RPMI8226 (cell line): ENCODE data around the gene ZNF358.

ENCODE experiments used
- DNase-seq: peaks from one replicate; pipeline ENCODE4 v3.0.0-alpha.2; 2015

The ZNF358 gene

DNA sequence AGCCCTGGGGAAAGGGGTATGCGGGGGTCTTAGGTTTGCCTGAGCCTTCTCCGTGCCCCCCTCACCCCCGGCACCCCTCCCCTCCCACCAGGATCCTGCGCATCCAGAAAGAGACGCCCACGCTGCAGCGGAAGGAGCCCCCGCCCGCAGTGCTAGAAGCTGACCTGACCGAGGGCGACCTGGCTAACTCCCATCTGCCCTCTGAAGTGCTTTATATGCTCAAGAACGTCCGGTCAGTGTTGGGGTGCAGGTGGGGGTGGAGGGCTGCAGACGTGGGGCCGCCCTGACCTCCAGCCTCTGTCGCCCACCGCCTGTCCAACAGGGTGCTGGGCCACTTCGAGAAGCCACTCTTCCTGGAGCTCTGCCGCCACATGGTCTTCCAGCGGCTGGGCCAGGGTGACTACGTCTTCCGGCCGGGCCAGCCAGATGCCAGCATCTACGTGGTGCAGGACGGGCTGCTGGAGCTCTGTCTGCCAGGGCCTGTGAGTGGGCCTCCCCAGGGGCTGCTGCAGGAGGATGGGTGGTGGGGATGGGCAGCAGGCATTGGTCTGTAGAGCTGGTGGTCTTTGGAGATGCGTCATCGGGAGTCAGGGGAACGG lies 24.0 kb downstream of the ZNF358 start:
- no peak for DNase-seq

DNA sequence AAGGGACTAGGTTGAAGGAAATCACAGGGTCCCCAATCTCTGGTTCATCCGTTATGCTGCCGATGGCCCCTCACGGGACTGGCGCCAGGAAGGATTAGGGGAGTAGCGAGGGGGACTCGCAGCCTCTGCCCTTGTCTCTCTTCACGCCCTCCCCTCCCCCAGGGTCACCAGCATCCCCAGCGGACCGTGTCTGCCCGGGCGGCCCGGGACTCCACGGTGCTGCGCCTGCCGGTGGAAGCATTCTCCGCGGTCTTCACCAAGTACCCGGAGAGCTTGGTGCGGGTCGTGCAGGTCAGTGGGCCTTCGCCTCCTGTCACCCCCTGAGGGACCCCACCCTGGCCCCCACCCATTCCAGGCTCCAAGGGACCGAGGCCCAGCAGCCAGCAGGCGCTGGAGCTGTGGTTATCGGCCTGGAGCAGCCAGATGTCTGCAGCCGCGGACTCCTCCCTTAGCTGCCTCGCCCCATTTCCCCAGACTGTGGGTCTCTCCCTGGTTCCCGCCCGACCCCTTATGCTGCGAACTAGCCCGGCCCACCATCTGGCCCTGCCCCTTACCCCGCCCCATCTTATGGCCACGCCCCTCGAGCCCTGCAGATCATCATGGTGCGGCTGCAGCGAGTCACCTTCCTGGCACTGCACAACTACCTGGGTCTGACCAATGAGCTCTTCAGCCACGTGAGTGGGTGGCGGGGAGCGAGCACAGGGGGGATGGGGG lies 25.0 kb downstream of the ZNF358 start:
- DNase-seq = no peak

DNA sequence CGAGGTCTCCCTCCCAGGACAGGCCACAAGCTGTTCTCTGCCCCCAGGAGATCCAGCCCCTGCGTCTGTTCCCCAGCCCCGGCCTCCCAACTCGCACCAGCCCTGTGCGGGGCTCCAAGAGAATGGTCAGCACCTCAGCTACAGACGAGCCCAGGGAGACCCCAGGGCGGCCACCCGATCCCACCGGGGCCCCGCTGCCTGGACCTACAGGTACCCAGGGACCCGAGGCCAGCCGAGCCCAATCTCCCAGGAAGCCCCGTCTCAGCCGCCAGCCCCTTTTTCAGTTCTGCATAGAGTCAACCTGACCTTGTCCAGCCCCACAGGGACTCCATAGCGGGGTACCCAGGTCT lies 25.5 kb downstream of the ZNF358 start:
- DNase-seq = no peak

DNA sequence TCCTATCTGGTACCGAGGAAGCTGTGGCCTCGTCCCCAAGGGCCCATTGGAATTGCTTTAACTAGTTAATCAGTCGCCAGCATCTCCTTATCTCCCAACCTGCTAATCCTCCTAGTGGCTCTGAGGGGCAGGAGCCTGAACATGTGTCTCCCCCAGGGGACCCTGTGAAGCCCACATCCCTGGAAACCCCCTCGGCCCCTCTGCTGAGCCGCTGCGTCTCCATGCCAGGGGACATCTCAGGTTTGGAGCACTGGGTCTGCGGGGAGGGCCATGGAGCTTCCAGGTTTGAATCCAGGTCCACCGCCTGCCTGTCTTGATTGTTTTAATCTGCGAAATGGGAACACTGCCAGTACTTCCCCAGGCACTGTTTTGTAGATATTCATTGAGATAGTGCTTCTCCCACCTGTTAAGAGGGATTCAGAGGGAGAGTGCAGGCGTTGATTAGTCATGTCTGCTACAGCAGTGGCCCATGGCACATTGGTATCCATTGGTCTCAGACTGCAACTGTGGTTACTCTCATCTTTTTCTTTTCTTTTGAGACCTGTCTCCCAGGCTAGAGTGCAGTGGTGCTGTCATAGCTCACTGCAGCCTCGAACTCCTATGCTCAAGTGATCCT lies 26.0 kb downstream of the ZNF358 start:
- DNase-seq = no peak

DNA sequence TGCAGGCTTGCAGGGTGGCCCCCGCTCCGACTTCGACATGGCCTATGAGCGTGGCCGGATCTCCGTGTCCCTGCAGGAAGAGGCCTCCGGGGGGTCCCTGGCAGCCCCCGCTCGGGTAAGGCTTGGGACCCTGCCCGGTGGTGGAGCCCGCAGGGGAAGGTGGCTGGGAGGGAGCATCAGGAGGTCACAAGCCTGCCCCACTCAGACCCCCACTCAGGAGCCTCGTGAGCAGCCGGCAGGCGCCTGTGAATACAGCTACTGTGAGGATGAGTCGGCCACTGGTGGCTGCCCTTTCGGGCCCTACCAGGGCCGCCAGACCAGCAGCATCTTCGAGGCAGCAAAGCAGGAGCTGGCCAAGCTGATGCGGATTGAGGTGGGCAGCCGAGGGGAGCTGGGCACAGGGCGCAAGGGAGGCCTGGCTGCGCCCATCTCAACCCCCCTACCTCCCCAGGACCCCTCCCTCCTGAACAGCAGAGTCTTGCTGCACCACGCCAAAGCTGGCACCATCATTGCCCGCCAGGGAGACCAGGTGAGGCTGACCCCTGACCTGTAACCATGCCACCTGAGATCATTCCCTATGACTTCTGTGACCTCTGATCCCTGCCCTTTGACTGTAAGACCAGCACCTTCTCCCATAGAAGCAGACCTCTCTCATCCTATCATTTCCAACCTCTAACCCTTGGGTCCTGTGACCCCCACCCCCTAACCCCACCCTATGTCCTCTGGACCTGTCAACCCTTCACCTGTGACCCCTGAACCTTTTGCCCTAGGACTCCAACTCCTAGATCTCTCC lies 26.8 kb downstream of the ZNF358 start:
- no peak for DNase-seq

DNA sequence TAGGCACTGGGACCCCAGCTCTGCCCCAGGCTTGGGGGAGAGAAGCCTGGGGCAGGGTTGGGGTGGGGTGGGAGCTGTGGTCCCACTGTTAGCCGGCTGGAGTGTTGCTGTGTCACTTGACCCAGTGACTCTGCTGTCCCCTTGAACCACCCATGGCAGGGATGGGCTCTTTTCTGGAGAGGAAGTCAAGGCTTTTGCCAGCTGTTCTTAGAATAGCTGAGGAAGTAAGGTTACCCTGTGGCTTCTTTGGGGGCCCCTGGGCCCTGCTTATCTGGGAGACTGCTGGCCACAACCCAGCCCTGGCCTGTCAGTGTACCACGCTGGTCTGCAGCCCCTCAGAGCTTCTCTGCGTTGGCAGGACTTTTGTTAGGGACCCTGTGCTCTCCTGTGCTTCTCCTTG lies 28.7 kb downstream of the ZNF358 start:
- no peak for DNase-seq

DNA sequence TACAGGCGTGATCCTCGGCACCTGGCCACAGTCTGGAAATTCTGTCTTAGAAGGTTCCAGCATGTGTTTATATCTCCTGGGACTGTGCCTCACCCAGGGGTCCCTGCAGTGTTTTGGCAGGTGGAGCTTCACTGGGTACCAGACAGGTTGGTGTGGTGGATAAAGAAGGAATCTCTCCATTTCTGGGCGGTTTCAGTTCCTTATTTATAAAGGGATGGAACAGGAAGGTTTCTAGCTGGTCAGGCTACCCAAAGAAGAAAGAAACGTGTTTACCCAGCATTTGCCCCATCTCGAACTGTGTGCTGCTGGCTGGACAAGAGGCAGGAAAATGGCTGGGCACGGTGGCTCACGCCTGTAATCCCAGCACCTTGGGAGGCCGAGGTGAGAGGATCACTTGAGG lies 29.4 kb downstream of the ZNF358 start:
- DNase-seq = peak; percentile 58

DNA sequence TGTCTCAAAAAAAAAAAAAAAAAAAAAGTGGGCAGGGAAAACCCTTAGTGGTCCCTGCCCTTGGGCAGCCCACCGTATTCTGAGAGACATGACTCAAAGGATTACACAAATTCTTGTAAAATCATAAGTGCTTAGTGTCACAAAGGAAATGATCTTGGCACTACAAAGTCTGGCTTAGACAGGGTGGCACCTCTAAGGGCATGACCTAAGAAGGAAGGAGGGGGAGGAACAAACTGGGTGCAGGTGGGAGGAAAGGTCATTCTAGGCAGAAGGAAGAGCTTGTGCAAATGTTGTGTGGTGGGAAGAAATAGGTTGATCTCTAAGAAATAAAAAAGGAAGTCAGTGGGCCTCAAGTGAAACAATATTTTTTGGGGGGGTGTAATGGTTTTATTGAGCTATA lies 30.0 kb downstream of the ZNF358 start:
- peak; percentile 67 for DNase-seq

DNA sequence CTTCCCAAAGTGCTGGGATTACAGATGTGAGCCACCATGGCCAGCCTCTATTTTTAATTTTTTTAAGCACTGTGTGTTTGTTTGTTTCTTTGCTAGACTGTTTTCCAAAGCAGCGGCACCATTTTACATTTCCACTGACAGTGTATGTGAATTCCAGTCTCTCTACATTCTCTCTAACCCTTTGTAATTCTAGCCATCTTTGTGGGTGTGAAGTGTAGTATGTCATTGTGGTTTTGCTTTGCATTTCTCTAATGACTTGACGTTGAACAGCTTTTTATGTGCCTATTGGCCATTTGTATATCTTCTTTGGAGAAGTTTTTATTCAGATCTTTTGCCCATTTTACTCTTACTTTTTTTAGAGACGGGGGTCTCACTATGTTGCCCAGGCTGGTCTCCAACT lies 31.3 kb downstream of the ZNF358 start:
- DNase-seq = no peak

DNA sequence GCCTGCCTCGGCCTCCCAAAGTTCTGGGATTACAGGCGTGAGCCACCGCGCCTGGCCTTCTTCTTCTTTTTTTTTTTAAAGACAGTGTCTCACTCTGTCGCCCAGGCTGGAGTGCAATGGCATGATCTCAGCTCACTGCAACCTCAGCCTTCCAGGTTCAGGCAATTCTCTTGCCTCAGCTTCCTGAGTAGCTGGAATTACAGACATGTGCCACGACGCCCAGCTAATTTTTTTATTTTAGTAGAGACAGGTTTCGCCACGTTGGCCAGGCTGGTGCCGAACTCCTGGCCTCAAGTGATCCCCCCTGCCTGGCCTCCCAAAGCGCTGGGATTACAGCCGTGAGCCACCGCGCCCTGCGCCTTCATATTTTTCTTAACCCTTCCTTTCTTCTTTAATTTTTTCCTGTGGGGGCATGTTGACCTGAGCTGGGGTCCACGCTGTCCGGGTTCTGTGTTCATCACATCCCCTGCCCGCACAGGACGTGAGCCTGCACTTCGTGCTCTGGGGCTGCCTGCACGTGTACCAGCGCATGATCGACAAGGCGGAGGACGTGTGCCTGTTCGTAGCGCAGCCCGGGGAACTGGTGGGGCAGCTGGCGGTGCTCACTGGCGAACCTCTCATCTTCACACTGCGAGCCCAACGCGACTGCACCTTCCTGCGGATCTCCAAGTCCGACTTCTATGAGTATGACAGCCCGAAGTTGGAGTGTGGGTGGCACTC lies 33.7 kb downstream of the ZNF358 start:
- DNase-seq = no peak

DNA sequence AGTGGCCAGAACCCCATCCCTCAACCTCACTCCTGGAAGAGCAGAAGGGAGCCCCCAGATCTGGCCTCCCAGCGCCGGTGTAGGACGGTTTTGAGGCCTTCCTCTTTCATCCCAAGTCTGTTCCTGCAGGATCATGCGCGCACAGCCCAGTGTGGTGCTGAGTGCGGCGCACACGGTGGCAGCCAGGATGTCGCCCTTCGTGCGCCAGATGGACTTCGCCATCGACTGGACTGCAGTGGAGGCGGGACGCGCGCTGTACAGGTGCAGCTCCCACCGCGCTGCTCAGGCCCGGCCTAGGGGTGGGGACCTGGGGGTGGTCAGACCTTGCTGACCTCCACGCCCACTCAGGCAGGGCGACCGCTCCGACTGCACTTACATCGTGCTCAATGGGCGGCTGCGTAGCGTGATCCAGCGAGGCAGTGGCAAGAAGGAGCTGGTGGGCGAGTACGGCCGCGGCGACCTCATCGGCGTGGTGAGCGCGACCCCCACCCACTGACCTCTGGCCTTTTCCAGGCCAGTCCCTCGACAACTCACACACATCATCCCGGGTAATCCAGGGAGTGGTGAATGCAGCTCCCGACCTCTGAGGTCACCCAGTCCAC lies 34.4 kb downstream of the ZNF358 start:
- no peak for DNase-seq

DNA sequence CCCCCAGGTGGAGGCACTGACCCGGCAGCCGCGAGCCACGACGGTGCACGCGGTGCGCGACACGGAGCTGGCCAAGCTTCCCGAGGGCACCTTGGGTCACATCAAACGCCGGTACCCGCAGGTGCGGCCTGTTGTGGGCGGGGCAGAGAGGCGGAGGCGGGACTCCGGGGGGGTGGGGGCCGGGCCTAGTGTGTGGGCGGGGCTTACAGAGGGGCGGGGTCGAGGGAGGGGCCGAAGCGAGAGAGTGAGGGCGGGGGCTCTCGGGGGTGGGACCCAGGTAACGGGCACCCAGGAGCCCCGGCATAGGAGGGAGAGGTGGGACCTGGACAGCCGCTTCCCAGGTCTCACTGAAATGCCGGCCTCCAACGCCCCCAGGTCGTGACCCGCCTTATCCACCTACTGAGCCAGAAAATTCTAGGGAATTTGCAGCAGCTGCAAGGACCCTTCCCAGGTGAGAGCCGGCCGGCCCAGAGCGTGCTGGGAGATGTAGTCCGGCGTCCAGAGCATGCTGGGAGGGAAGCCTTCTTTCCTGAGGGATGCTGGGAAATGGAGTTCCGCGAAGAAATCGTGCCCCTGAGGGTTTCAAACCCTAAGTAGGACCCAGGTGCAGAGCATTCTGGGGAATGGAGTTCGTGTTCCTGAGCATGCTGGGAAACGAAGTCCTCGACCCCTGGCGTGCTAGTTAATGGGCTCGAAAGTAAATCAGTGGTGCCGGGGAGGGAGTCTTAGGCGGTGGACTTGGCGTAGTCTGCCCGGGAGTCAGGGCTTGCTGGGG lies 35.3 kb downstream of the ZNF358 start:
- no peak for DNase-seq

DNA sequence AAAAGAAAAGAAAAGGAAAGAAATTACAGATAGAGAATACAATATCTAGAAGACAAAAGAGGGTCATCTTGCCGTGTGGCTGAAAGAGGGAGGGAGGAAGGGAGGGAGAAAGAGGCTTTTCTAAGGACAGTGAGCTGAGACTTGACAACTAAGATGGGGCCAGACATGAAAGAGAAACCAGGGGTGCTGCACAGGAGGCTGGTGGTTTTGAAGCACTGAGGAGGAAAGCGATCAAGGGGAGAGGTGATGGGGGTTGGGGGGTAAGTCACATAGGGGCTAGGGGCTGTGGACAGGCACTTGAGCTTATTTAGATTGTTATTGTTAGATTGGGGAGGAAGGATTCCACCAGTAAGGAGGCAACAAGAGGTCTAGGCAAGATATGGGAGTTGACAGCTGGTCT lies 36.9 kb downstream of the ZNF358 start:
- no peak for DNase-seq

DNA sequence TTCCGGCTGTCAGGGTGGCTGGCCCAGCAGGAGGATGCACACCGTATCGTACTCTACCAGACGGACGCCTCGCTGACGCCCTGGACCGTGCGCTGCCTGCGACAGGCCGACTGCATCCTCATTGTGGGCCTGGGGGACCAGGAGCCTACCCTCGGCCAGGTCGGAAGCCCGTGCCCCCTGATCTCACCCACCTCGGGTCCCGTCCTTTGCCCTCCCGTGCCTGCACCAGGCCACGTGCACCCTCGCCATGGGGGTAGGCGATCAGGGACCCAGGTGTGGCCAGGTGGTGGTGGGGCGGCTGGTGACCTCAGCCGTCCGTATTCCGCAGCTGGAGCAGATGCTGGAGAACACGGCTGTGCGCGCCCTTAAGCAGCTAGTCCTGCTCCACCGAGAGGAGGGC lies 38.7 kb downstream of the ZNF358 start:
- DNase-seq = no peak

DNA sequence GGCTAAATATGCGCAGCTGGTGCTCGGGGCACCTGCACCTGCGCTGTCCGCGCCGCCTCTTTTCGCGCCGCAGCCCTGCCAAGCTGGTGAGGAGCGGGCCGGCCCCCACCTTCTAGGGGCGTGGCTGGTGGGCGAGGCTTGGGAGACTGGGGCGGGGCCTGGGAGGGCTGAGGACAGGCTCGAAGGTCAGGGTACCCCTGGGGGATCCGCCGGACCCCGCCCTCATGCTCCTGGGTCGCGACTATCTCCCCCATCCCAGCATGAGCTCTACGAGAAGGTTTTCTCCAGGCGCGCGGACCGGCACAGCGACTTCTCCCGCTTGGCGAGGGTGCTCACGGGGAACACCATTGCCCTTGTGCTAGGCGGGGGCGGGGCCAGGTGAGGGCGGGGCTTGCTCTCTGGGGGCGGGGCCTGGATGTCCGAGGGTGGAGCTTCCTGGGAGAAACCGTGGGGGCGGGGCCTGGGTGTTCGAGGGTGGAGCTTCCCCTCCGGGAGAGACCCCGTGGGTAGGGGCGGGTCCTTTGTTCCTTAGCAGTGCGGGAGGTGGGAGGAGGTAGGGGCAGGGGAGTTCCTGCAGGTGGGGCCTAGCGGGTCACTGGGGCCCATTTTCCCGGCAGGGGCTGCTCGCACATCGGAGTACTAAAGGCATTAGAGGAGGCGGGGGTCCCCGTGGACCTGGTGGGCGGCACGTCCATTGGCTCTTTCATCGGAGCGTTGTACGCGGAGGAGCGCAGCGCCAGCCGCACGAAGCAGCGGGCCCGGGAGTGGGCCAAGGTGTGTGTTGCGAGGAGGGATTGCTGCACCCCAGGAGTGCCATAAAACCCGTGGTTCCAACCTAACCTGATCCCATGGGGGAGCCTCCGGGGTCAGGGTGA lies 39.3 kb downstream of the ZNF358 start:
- DNase-seq = no peak

DNA sequence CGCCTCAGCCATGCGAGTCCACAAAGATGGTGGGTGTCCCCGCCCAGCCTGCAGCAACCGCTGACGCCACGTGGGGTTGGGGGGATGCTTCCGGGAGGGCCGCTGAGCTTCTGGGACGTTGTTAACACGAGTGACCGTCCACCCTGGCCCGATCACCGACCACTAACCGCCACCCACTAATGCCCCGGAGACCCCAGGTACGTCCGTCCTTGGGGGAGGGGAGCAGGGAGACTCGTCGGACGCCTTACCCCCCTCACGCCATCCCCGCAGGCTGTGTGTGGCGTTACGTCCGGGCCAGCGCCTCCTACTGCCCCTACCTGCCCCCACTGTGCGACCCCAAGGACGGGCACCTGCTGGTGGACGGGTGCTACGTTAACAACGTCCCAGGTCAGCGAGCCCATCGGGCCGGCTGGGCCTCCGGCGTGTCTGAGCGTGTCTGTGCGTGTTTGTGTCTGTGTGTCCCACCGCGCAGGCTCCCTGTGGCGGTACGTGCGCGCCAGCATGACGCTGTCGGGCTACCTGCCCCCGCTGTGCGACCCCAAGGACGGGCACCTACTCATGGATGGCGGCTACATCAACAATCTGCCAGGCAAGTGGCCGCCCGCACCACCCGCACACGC lies 40.9 kb downstream of the ZNF358 start:
- DNase-seq = no peak

DNA sequence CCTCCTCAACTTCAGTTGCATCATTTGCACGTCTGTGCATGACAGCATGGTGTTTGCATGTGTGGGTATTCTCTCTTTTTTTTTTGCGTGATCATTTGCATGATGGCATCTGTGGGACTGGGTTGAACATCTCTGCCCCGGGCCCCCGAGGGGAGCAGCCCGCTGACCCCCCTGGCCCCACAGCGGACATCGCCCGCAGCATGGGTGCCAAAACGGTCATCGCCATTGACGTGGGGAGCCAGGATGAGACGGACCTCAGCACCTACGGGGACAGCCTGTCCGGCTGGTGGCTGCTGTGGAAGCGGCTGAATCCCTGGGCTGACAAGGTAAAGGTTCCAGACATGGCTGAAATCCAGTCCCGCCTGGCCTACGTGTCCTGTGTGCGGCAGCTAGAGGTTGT lies 42.8 kb downstream of the ZNF358 start:
- DNase-seq = no peak

DNA sequence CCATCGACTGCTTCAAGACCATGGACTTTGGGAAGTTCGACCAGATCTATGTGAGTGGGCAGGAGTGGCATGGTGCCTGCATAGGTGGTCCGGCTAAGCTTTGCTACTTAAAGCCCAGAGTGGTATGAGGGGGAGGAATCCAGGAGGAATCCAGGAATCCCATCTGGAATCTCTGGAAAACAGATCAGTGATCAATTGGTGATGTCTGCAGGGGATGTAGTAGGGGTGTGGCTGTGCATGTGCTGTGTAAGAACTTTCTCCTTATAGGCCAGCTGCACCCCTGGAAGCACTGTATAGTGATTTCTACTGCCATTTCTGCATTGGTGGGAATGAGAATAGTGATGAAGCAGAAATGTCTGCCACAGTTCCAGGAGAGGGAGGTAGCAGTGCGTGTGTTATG lies 43.2 kb downstream of the ZNF358 start:
- DNase-seq = no peak

DNA sequence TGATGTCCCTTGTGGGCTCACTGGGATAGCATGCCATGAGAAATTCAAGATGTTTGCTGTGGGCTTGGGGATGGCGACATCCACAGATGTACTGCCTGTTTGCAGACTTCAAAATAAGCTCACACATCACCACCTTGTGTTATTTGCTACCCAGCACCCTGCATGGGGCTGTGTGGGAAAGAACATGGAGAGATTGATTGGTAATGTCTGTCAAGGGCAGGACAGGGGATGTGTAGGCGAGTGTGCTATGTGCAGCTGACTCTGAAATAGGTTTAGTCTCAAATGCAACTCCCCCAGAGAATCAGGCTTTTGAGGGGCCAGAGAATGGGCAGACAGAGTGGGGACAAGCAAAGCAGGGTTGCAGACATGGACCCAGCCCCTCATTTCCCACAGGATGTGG lies 44.4 kb downstream of the ZNF358 start:
- DNase-seq = no peak

DNA sequence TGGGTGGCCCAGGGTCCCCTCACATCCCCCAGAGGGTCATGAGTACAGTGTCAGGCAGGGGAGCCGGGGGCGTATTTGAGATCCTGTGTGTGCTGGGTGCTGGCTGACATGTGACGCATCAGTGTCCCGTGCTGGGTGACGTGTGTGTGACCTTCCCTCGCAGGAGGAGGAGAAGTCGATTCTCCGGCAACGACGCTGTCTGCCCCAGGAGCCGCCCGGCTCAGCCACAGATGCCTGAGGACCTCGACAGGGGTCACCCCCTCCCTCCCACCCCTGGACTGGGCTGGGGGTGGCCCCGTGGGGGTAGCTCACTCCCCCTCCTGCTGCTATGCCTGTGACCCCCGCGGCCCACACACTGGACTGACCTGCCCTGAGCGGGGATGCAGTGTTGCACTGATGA lies 45.4 kb downstream of the ZNF358 start:
- DNase-seq = no peak
